Stimulated activated CD4-positive, alpha-beta T cell treated with anti-CD3 and anti-CD28 coated beads, Interleukin-4, amount 100 ng/mL, for 24 hours (primary cell): Measurements from ENCODE around the gene NBAS.

ENCODE experiments used
- DNase-seq: peaks from one replicate; pipeline ENCODE4 v3.0.0-alpha.2; 2020

Gene NBAS

DNA sequence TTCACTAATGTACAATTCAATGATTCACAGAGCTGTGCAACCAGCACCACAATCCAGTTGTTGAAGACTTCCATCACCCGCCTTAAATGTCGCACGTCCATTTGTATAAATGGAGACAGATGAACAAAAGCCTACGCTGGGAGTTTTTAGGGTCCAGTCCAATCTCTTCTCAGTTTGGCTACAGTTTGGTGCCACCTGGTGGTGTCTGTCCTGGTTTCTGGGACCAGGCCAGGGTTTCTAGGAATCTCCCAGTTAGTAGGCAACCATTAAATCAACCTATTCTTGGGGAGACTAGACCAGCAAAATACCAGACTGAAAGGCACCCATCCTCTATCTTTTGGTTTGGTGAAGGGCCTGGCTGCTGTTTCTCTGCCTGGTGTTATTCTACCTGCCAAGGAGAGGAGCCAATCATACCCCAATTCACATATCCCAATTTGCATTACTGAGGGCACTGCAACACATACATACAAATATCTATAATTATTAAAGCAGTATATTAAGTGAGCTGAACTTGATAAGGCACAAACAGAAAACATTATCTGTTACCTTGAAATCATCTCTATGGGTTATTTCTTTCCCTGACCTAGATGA, 27.3 kb upstream of the NBAS start:
- DNase-seq: peak; percentile 18

DNA sequence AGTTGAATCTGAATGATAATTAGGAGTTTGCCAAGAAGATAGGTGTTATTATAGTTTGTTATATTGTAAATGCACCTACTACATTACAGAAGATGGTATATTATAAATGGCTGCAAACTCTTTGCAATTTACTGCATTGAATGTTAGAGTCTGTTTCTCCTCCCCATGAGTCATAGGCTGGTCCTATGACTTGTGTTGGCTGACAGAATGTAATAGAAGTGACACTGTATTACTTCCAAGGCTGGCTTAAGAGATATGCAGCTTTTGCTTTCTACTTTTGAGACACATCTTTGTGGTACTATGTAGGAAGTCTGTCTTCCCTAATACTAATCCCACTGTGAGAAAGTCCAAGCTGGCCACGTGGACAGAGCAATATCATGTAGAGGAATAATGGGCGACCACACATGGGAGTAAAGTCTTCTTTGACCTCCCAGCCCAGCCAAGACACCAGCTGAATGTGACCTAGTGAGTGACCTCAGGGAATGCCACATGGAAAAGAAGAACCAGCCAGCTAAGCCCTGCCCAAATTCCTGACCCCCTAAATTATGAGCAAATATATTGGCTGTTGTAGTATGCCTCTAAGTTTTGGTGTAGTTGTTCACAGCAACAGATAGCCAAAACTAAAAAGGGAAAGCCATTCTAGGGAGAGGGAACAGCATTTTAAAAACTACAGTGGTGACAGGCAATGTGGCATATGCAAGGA, 23.8 kb upstream of the NBAS start:
- DNase-seq: no peak

DNA sequence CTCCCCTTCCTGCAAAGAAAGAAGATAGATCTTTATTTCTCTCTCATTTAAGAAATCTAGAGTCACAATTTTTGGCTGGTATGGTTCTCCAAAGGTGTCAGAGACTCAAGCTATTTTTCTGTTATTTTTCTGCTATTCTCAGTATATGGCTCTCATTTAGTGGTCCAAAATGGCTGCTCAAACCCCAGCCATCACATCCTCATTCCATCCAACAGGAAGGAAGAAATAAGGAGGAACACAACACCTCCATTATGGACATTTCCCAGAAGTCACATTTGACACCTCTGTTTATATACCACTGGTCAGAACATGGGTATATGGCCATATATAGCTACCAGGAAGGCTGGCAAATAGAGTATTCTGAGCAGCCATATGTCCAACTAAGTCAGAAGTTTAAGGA, 23.2 kb upstream of the NBAS start:
- DNase-seq: no peak

DNA sequence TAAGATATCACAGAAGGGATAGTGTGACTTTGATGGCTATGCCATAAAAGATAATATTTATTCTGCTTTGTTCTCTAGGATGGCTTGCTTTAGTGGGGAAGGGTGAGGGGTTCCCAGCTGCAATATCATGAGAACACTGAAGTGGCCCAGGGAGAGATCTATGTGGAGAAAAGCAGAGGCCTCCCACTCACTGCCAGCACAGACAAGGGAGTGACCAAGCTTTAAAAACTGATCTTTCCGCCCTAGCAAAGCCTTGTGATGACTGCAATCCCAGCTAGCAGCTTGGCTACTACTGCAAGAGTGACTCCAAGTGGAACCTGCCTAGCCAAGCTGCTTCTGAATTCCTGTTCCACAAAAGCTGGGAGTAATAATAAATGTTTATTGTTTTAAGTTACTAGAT, 22.7 kb upstream of the NBAS start:
- no peak for DNase-seq

GRCh38 chr2:15582710-15583357, 21.7 kb upstream of the NBAS start:
- no peak for DNase-seq

- no peak for DNase-seq
Measured at GRCh38 chr2:15580451-15580850, 19.3 kb upstream of the NBAS start.

- DNase-seq: no peak
Measured at GRCh38 chr2:15579641-15580040, 18.5 kb upstream of the NBAS start.

GRCh38 chr2:15577071-15577735, 16.1 kb upstream of the NBAS start:
- peak; percentile 93 for DNase-seq

DNA sequence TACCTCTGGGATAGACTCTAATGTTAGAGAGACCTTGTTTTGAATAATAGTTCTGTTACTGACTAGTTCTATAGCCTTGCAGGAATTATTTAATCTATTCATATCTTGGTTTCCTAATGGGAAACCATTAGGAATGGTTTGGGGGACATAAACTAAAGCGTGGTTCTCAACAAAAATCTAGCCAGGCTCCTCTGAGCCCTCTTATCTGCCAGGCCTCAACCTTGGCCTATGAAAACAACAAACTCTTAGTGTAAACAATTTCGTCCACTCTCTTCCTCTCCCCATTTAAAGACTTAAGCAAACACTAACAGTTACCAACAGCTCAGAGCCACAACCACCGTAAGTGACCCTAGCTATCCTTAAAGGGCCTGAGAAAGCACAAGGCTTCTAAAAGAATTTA, 10.6 kb upstream of the NBAS start:
- no peak for DNase-seq

- DNase-seq: no peak
Measured at GRCh38 chr2:15570104-15570503, 9.0 kb upstream of the NBAS start.

DNA sequence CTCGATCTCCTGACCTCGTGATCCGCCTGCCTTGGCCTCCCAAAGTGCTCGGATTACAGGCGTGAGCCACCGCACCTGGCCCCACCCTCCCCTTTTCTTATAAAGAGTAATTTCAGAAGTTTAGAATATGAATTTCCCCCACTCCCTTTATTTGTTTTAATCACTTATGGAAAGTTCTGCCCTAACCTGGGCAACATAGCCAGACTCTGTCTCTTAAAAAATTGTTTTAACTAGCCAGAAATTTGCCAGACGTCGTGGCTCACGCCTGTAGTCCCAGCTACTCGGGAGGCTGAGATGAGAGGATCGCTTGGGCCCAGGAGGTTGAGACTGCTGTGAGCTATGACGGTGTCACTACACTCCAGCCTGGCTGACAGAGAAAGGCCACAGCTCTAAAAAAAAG, 7.7 kb upstream of the NBAS start:
- DNase-seq: no peak

DNA sequence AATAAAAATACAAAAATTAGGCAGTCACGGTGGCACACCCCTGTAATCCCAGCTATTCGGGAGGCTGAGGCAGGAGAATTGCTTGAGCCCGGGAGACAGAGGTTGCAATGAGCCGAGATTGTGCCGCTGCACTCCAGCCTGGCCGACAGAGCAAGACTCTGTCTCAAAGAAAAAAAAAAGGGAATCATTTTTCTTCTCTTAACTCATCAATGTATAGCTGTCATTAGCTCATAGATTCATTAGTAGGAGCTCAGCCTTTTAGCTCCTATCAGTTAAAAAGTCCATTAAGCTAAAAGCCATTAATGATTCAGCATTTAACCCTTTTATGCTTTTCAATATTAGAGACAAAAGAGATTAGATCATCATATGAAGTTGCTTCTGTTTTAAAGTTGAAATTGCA, 5.8 kb upstream of the NBAS start:
- DNase-seq: no peak

DNA sequence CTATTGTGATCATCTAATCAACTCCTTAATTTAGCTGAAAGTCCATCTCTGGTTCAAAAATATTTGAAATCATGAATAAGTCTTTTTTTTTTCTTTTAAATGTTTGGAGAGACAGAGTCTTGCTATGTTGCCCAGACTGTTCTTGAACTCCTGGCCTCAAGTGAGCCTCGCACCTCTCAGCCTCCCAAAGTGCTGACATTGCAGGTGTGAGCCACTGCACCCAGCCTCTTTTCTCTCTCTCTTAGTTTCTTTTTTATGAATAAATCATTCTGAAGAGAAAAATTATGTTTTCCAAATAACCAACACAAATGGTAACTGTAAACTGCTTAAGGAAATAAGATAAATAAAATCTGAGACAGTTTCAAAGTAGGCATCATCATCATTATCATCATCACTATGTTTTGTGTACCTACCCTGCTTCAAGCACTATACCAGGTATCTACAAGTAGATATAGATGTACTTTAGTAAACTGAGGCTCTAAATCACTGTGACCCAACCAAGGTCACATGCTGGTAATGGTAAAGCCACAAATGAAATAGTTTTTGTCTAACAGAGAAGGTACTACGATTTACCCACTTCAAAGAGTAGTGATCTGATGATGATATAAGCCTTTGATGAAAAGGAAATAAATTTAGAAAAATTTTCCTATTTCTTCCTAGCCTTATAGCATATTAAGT, 5.0 kb upstream of the NBAS start:
- DNase-seq: no peak

DNA sequence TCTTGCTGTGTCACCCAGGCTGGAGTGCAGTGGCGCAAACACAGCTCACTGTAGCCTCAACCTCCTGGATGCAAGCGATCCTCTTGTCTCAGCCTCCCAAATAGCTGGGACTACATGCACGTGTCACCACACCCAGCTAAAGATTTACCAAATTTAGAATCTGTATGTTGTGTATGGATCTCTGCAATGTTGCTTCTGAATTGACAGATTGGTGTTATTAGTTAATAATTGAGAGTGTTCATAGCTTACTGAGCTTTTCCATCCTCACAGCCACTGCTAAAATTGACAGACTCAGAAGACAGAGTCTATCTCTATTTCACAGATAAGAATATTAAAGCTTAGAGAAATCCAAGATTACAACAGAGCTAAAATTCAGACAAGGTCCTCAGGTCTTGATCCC, 4.3 kb upstream of the NBAS start:
- no peak for DNase-seq

DNA sequence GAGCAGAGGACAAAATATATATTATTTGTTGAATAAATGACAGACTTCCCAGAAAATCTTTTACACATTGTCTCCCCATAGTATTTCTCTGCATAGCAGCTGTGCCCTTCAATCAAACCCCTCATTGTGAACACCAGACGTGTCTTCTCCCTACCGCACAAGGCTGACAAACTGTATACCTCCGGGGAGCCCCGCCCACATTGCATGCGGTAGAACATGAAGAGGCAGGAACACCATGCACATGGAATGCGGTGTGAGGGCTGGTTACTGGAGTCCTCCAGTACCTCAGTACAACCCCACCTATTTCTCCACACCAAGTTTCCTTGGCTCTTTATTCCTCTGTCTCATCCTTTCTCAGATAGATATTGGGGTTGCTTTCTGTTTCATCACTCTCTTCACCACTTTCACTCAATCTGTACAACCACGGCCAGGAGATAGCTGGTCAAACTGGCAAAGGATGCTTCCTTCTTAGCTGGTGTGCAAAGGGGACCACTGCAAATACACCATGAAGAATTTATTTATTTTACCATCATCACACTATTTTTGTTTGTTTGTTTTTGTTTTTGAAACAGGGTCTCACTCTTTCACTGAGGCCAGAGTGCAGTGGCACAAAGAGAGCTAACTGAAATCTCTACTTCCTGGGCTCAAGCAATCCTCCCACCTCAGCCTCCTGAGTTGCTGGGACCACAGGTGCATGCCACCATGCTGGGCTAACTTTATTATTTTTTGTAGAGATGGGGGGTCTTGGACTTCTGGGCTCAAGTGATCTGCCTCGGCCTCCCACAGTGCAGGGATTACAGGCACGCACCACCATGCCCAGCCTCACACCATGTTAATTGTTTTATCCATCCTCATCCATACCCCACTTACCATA, 2.3 kb upstream of the NBAS start:
- DNase-seq: no peak

DNA sequence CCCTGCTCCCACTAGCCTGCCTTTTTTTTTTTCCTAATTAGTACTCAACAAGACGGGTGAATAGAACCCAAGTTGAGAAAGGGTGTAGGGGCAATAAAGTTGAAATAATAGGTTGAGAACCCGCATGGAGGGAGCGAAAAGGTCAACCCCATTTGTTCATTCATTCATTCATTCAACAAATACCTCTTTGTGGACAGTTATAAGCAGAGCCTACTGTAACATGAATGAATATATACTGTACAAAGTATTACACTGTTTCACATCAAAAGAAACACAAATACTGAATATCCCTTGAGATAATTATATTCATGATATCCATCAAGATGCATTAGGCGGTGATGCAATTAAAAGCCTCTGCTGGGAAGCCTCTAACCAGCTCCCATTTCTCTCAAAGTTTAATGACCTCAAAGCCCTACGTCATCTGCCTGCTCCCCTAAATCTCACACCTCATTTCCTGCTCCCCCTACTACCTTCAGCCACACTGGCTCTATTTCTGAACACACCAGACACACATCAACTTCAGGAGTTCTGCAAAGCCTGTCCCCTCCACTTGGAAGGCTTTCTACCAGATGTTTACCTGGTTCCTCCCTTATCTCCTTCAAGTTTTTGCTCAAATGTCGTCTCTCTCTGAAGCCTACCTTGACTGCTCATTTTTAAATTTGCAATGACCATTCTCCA, 1.4 kb upstream of the NBAS start:
- no peak for DNase-seq

DNA sequence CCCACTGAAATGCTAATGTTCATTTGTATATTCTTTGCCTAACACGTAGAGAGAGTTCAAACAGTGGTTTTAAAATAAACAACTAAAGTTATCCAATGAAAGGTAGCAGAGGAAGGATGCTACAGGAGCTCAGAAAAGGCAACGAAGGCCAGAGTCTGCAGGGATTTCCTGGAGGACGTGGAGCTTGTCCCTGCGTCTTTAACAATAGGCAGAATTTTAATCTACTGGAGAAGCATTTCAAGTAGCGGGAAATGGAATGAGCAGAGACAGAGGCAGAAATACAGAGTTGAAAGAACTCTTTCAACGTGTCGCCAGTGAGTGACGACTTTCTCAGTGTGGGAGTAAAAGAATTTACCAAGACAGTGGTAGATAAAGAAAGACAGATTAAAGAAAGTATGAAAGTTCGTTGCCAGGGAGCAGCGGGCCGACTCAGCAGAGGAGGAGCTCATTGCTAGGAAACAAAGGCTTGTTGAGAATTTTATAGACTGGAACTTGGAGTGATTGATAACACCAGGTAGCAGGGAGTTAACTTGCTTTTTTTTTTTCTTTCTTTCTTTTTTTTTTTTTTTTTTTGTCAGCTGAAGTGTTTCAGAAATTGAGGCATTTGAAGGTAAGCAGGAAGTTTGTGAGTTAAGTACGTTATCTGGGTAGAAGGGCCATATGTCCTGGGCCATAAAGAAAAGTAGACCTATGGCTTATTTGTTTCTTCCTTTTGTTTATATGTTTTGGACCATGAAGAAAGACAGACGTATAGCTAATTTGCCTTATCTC, 625 bp upstream of the NBAS start:
- DNase-seq: peak; percentile 29

DNA sequence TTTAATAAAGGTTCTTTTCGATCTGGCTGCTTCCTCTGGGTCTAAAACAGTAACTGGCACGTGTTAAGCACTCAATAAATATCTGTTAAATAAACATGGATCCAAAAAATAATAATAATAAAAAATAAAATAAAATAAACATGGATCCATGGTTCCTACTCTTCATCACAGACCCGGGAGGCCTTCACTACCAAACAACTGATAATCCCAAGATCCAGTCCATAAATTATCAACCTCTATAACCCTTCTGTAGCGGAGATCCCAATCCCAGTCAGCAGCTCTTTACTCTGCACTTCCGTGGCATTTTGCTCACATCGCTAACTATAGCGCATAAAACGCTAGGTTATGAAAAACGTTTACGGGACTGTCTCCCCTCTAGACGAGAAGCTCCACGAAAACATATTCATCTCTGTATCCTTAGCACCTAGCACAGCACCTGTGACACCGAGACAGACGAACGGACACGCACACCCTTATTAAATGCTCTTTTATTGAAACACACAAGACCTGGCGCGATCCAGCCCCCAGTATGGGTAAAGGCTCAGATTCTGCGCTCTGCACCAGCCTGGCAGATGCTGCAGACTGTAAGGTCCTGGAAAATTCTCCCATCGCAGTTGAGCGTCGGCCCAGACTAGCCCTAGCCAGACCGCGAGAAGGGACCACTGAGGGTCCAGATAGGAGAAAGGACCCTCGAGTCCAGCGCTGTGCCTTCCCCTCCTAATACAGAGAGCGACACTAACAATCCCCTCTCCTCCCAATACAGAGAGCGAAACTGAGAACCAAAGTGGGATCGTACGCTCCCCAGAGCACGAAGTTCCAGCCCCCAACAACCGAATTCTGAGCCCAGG, 770 bp downstream of the NBAS start:
- peak; percentile 5 for DNase-seq

DNA sequence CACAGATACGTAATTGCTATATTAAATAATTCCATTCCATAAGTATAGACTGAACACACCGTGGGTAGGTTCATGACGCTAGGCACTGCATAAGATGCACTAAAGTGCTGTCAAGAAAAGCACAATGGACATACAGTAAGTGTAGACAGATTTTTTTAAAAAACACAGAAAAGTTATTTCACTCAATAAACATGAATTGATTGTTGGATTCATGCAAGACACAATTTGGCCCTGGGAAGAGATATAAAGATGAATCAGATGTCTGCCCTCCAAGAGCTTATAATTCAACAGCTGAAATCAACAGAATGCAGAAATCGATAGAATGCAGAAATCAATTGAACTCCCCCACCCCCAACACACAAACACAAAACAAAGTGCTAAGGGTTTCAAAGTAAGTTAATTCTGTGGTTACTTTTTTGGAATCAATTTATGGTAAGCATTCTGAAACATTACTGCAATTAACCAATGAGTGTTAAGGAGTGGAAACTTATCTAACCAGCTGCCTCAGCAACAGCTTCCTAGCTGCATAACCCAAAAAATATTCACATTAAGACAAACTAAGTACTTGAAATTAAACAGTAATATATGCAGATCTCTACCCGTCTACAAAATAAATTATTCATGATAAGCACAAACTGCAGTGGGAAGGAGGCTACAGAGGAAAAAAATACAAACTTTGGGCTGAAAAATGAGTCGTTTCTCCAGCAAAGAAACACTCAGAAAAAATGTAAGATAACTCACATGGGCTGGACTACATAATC, 1.6 kb downstream of the NBAS start:
- DNase-seq: no peak
